H7 (cell line): ENCODE results near the gene CFD. TPM values are rescaled to one million over a fixed set of nuclear protein-coding genes. Genes with fewer than 3 reads are reported as not detected.

ENCODE experiments used
- DNase-seq: peaks from one replicate; pipeline ENCODE4 v3.0.0; 2012
- H3K27me3 ChIP-seq: 2 replicates; pipeline ENCODE4 v1.6.0; 2011; ENCODE audit warnings: mild to moderate bottlenecking, low read length; ENCODE audit not compliant: control insufficient read depth, insufficient read depth
- H3K36me3 ChIP-seq: replicated peaks from 2 replicates; pipeline ENCODE4 v1.5.1; 2011; ENCODE audit warnings: low read length; ENCODE audit not compliant: control insufficient read depth, insufficient read depth
- H3K4me3 ChIP-seq: 2 replicates; pipeline ENCODE4 v1.5.1; 2011; ENCODE audit warnings: low read depth, mild to moderate bottlenecking, control low read depth, low read length, moderate library complexity; ENCODE audit not compliant: insufficient read depth
- total RNA-seq: library from RNA; depleted of rRNA; stranded (reverse); fragments of >200 nt; shearing (Covaris generic); gene quantifications from 2 replicates; pipeline ENCODE4 v1.2.3, GENCODE V29; 2014; rRNA removed

The CFD gene
- total RNA-seq, 1 experiment from 2014 or later, result 1.4 TPM

DNA sequence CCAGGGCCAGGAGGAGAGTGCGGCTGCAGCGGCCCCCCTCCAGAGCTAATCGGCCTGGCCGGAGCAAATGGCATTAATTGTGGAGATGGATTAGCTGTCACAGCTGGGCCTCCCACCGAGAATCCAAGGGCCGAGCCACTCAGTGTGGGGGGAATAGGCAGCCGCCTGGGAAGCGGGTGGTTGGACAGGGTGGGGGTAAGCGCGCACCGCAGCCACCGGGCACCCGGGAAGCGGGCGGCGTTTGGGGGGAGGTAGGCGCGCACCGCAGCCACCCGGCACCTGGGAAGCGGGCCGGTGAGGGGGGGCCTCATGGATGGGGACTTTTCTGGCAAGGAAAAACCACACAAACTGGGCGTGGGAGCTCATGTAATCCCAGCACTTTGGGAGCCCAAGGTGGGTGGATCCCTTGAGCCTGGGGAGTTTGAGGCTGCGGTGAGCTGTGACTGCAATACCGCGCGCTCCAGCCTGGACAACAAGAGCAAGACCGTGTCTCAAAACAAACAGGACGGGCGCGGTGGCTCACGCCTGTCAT lies 43.9 kb downstream of the CFD start:
- no peak for DNase-seq
- no peaks in the 10 kb centered on the region for H3K27me3 ChIP-seq
- H3K36me3 ChIP-seq, result no peaks in the 10 kb centered on the region; the same call in 1 of the 2 replicates
- no peak overlapping the region for H3K4me3 ChIP-seq

DNA sequence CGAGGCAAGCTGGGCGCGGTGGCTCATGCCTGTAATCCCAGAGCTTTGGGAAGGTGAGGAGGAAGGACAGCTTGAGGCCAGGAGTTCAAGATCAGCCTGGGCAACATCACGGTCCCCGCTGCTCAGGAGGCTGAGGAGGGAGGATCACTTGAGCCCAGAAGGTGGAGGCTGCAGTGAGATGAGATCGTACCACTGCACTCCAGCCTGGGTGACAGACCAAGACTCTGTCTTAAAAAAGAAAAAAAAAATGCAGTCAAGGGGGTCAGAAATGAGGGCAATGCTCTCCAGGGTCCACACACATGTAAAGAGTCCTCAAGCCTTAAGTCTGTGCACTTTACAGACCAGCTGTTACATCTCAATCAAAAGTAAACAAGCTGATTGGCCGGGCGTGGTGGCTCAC lies 45.1 kb downstream of the CFD start:
- no peaks in the 10 kb centered on the region for H3K27me3 ChIP-seq

DNA sequence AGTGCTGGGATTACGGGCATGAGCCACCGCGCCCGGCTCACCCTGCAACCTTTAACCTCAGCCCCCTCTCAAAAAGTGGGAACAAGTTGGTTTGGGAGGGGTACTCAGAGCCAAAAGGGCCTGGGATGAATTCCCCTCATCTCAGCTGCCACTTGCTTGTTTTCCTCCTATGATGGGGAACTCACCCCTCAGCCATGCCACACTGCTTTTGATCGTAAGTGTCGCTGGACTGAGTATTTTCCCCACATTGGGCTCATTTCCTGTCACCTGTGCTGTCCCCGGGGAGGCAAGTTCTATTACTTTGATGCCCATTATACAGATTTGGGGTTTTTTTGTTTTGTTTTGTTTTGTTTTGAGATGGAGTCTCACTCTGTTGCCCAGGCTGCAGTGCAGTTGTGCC lies 47.0 kb downstream of the CFD start:
- H3K36me3 ChIP-seq, result no peaks in the 10 kb centered on the region; the same call in 1 of the 2 replicates
- no peak for DNase-seq

More for the DNA sequence above, 45.1 kb downstream of the CFD start:
- no peak for DNase-seq
- Histone ChIP-seq H3K36me3 (no peaks in the 10 kb centered on the region; the same call in 1 of the 2 replicates), H3K4me3 (no peak overlapping the region)

DNA sequence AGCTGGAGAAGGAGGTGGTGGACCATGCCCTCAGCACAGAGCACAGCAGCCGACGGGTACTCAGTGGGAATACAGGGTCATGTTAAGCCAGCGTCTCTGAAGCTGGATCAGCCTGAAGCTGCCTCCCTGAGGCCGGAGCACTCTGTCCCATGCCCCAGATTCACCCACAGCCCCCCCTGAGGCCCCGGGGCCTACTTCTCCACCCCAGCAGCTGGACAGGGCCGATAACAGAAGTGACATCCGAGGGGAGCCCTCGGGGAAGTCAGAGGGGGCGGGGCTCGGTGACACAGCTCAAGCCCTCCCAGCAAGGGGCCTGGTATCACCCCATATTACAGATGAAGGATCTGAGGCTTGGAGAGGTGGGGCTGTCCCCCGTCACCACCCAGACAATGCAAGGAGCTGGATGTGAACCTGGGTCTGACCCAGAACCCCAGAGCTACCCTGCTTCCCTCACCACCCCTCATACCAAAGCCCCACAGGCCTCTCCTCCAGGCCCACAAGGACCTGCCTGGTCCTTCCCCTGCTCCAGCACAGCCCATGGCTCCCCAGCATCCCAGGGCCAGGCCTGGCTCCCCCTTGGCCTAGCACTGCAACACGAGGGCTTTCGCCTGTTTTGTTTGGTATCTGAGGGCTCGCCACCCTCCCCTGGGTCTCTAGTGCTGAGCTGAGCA lies 47.9 kb downstream of the CFD start:
- no peak for DNase-seq
- no peak overlapping the region for H3K4me3 ChIP-seq
- no peaks in the 10 kb centered on the region for H3K27me3 ChIP-seq
- H3K36me3 ChIP-seq, result no peaks in the 10 kb centered on the region; the same call in 1 of the 2 replicates

More for the DNA sequence above, 47.0 kb downstream of the CFD start:
- Histone ChIP-seq H3K4me3 (no peak overlapping the region), H3K27me3 (no peaks in the 10 kb centered on the region)

DNA sequence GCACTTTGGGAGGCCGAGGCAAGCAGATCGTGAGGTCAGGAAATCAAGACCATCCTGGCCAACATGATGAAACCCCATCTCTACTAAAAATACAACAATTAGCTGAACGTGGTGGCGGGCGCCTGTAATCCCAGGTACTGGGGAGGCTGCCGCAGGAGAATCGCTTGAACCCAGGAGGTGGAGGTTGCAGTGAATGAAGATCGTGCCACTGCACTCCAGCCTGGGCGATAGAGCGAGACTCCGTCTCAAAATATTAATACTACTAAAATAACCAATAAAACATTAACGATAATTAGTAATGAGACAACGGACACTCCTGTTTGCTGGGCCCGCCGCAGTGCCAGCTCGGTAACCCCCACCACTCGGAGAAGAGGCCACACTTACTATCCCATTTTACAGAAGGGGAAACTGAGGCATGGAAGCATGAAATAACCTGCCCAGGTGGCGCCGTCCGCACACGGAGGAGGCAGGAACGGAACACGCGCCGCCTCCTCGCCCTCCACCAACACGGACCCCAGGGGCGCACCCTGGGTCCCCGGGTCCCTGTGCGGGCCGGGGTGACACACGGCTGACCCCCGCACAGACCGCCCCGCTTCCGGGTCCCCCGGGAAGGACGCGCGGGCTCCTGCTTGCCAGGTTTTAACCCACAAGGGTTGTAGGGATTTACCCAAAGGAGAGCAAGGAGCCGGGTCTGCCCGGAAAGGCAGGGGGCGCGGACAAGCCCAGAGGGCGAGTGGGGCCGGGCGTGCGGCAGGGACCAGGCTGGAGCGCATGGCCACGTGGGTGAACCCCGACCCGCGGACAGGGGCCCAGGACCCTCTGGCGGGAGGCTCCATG lies 52.0 kb downstream of the CFD start:
- Histone ChIP-seq H3K27me3 (peaks cover 10% of the 10 kb centered on the region), H3K4me3 (peak overlapping the region; percentile 16; the same call in 1 of the 2 replicates), H3K36me3 (no peaks in the 10 kb centered on the region; the same call in 1 of the 2 replicates)
- peak; percentile 90 for DNase-seq

DNA sequence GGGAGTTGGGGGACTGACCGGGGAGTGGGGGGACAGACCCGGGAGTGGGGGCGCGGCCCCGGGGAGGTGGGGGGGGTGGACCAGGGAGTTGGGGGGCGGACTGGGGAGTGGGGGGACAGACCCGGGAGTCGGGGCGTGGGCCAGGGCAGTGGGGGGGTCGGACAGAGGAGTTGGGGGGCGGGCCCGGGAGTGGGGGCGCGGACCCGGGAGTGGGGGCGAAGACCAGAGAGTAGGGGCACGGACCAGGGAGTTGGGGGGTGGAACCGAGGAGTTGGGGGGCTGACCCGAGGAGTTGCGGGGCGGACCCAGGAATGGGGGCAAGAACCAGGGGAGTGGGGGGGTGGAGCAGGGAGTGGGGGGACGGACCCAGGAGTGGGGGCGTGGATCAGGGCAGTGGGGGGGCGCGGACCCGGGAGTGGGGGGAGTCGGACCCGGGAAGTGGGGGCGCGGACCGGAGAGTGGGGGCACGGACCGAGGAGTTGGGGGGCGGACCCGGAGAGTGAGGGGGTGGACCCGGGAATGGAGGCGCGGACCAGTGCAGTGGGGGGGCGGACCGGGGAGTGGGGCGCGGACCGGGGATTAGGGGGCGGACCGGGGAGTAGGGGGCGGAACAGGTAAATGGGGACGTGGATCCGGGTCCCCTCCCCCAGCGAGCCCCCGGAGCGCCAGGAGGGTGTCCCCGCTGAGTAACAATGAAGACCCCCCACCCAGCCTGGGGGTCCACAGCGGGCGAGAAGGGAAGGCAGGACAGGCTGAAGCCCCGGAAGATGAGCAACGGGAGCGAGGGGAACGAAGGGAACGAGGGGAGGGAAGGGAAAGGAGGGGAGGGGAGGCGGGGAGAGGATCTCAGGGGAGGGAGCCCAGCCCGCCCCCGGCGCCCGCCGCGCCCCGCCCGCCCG lies 53.0 kb downstream of the CFD start:
- Histone ChIP-seq H3K4me3 (peak overlapping the region; percentile 71), H3K36me3 (no peaks in the 10 kb centered on the region), H3K27me3 (peaks cover 19% of the 10 kb centered on the region)
- DNase-seq, result no peak

Other genes starting within 250 kb of the CFD start
- 120 and 128 TPM in 2 replicates for gene POLRMT, start 226.1 kb upstream of the CFD start, total RNA-seq
- not detected in 2 replicates for gene FGF22, start 219.8 kb upstream of the CFD start, total RNA-seq
- gene RNF126, start 196.4 kb upstream of the CFD start, total RNA-seq, result 119 and 128 TPM in 2 replicates
- 7.4 and 9.7 TPM in 2 replicates for gene FSTL3, start 183.3 kb upstream of the CFD start, total RNA-seq
- gene PRSS57, start 164.2 kb upstream of the CFD start, total RNA-seq, result not detected in 2 replicates
- 28.7 and 34.6 TPM in 2 replicates for gene PALM, start 150.7 kb upstream of the CFD start, total RNA-seq
- 0.11 and 0.31 TPM in 2 replicates for gene MISP, start 108.6 kb upstream of the CFD start, total RNA-seq
- gene PTBP1, start 62.2 kb upstream of the CFD start, total RNA-seq, result 460 and 481 TPM in 2 replicates
- 52.0 and 53.8 TPM in 2 replicates for gene PLPPR3, start 37.7 kb upstream of the CFD start, total RNA-seq
- 0.85 and 1.3 TPM in 2 replicates for gene AZU1, start 31.8 kb upstream of the CFD start, total RNA-seq
- 0.66 TPM in 1 of 2 replicates, not detected in the other for gene PRTN3, start 18.7 kb upstream of the CFD start, total RNA-seq
- gene ELANE, start 7.4 kb upstream of the CFD start, total RNA-seq, result not detected in 2 replicates
- gene MED16, start 33.5 kb downstream of the CFD start, total RNA-seq, result 29.5 and 36.2 TPM in 2 replicates
- not detected in 2 replicates for gene RNU6-9, start 33.8 kb downstream of the CFD start, total RNA-seq
- 47.5 and 49.9 TPM in 2 replicates for gene R3HDM4, start 53.6 kb downstream of the CFD start, total RNA-seq
- 0.67 and 1.4 TPM in 2 replicates for gene KISS1R, start 57.7 kb downstream of the CFD start, total RNA-seq
- 85.4 and 92.6 TPM in 2 replicates for gene ARID3A, start 66.4 kb downstream of the CFD start, total RNA-seq
- gene WDR18, start 124.7 kb downstream of the CFD start, total RNA-seq, result 107 and 140 TPM in 2 replicates
- gene GRIN3B, start 140.8 kb downstream of the CFD start, total RNA-seq, result 0.03 and 0.07 TPM in 2 replicates
- gene TMEM259, start 161.5 kb downstream of the CFD start, total RNA-seq, result 153 and 185 TPM in 2 replicates
- gene RNU6-2, start 161.9 kb downstream of the CFD start, total RNA-seq, result not detected in 2 replicates
- 440 and 495 TPM in 2 replicates for gene CNN2, start 166.9 kb downstream of the CFD start, total RNA-seq
- 17.9 and 19.7 TPM in 2 replicates for gene ABCA7, start 180.4 kb downstream of the CFD start, total RNA-seq
- 46.0 and 48.7 TPM in 2 replicates for gene ARHGAP45, start 207.5 kb downstream of the CFD start, total RNA-seq
- gene POLR2E, start 235.7 kb downstream of the CFD start, total RNA-seq, result 226 and 283 TPM in 2 replicates
- 620 and 671 TPM in 2 replicates for gene GPX4, start 244.3 kb downstream of the CFD start, total RNA-seq